Dendritic cell treated with granulocyte-macrophage colony-stimulating factor and Interleukin-4, amounts not matched to agents 40 ng/mL and 50 ng/mL, for 4 days (primary cell): ENCODE results near the gene PPM1J.

Source experiments
- H3K27ac Mint-ChIP-seq: one replicate; pipeline ENCODE4 v1.8.0; 2022; ENCODE audit warnings: mild to moderate bottlenecking, mixed read lengths
- H3K27me3 Mint-ChIP-seq: one replicate; pipeline ENCODE4 v1.8.0; 2022; ENCODE audit warnings: mild to moderate bottlenecking, mixed read lengths
- H3K36me3 Mint-ChIP-seq: one replicate; pipeline ENCODE4 v1.8.0; 2022; ENCODE audit warnings: low read depth, mixed read lengths
- H3K4me1 Mint-ChIP-seq: one replicate; pipeline ENCODE4 v1.8.0; 2022; ENCODE audit warnings: low read depth, mixed read lengths
- H3K4me3 Mint-ChIP-seq: one replicate; pipeline ENCODE4 v1.8.0; 2022; ENCODE audit warnings: mild to moderate bottlenecking, moderate library complexity, mixed read lengths
- H3K9me3 Mint-ChIP-seq: one replicate; pipeline ENCODE4 v1.8.0; 2022; ENCODE audit warnings: mixed read lengths
- intact Hi-C: fragments of 100-400 bp; cut with micrococcal nuclease; formaldehyde crosslinking; loops from one replicate; pipeline ENCODE4 v1.15.0; 2022

The PPM1J gene

GRCh38 chr1:112704934-112705627 is 10.1 kb downstream of the PPM1J start:
- H3K36me3 Mint-ChIP-seq = peaks cover 29% of the 10 kb centered on the region
- intact Hi-C loops = loop anchor here (2.0 to 10.0 kb wide), 4 partner anchors 30 to 240 kb away; partner anchors contain the start of genes CAPZA1, MOV10 and ST7L
- H3K4me1 Mint-ChIP-seq = peaks cover 71% of the 10 kb centered on the region
- H3K4me3 Mint-ChIP-seq = peak overlapping the region; percentile 60
- no peaks in the 10 kb centered on the region for H3K9me3 Mint-ChIP-seq
- H3K27ac Mint-ChIP-seq = peak overlapping the region; percentile 68
- H3K27me3 Mint-ChIP-seq = peaks cover 37% of the 10 kb centered on the region

GRCh38 chr1:112704391-112704933 is 10.7 kb downstream of the PPM1J start:
- Mint-ChIP-seq H3K27ac (peak overlapping the region; percentile 68), H3K4me1 (peaks cover 77% of the 10 kb centered on the region), H3K36me3 (peaks cover 35% of the 10 kb centered on the region), H3K4me3 (peak overlapping the region; percentile 60), H3K9me3 (no peaks in the 10 kb centered on the region), H3K27me3 (peaks cover 31% of the 10 kb centered on the region)
- intact Hi-C loops = loop anchor here (2.0 to 10.0 kb wide), 3 partner anchors 30 to 240 kb away; partner anchors contain the start of genes CAPZA1, MOV10 and ST7L

- no peaks in the 10 kb centered on the region for H3K9me3 Mint-ChIP-seq
- intact Hi-C loops = loop anchor here (2.0 to 10.0 kb wide), 3 partner anchors 29 to 239 kb away; partner anchors contain the start of genes CAPZA1, MOV10 and ST7L
- no peak overlapping the region for H3K27ac Mint-ChIP-seq
- H3K4me1 Mint-ChIP-seq = peaks cover 80% of the 10 kb centered on the region
- H3K4me3 Mint-ChIP-seq = no peak overlapping the region
- H3K27me3 Mint-ChIP-seq = peaks cover 24% of the 10 kb centered on the region
- H3K36me3 Mint-ChIP-seq = peaks cover 41% of the 10 kb centered on the region
Observed at GRCh38 chr1:112703706-112704105, 11.4 kb downstream of the PPM1J start.

GRCh38 chr1:112702420-112703261 is 12.5 kb downstream of the PPM1J start:
- Mint-ChIP-seq H3K4me3 (no peak overlapping the region), H3K4me1 (peaks cover 78% of the 10 kb centered on the region), H3K27me3 (peaks cover 16% of the 10 kb centered on the region), H3K36me3 (peaks cover 51% of the 10 kb centered on the region), H3K9me3 (no peaks in the 10 kb centered on the region), H3K27ac (peak overlapping the region; percentile 81)
- intact Hi-C loops = loop anchor here (5.0 to 10.0 kb wide), 2 partner anchors 85 to 238 kb away; partner anchors contain the start of genes CAPZA1 and ST7L

GRCh38 chr1:112702067-112702395 is 13.1 kb downstream of the PPM1J start:
- Mint-ChIP-seq H3K36me3 (peaks cover 52% of the 10 kb centered on the region), H3K27me3 (peaks cover 12% of the 10 kb centered on the region), H3K27ac (peak overlapping the region; percentile 81), H3K4me3 (peak overlapping the region; percentile 30), H3K9me3 (no peaks in the 10 kb centered on the region), H3K4me1 (peaks cover 74% of the 10 kb centered on the region)
- intact Hi-C loops = loop anchor here (5.0 to 10.0 kb wide), 2 partner anchors 85 to 237 kb away; partner anchors contain the start of genes CAPZA1 and ST7L

GRCh38 chr1:112701227-112702066 is 13.7 kb downstream of the PPM1J start:
- Mint-ChIP-seq H3K36me3 (peaks cover 58% of the 10 kb centered on the region), H3K9me3 (no peaks in the 10 kb centered on the region), H3K27me3 (peaks cover 11% of the 10 kb centered on the region), H3K4me3 (peak overlapping the region; percentile 51), H3K27ac (peak overlapping the region; percentile 81), H3K4me1 (peaks cover 72% of the 10 kb centered on the region)
- intact Hi-C loops = loop anchor here (5.0 to 10.0 kb wide), 2 partner anchors 84 to 237 kb away; partner anchors contain the start of genes CAPZA1 and ST7L

GRCh38 chr1:112700290-112701226 is 14.6 kb downstream of the PPM1J start:
- Mint-ChIP-seq H3K4me3 (peak overlapping the region; percentile 51), H3K27me3 (peaks cover 8% of the 10 kb centered on the region), H3K4me1 (peaks cover 63% of the 10 kb centered on the region), H3K9me3 (no peaks in the 10 kb centered on the region), H3K27ac (peak overlapping the region; percentile 81), H3K36me3 (peaks cover 61% of the 10 kb centered on the region)
- intact Hi-C loops = loop anchor here (5.0 to 10.0 kb wide), 2 partner anchors 83 to 236 kb away; partner anchors contain the start of genes CAPZA1 and ST7L

- Mint-ChIP-seq H3K9me3 (no peaks in the 10 kb centered on the region), H3K27me3 (peaks cover 2% of the 10 kb centered on the region), H3K4me1 (peaks cover 63% of the 10 kb centered on the region), H3K27ac (peak overlapping the region; percentile 81), H3K4me3 (no peak overlapping the region), H3K36me3 (peaks cover 61% of the 10 kb centered on the region)
- intact Hi-C loops = loop anchor here (5.0 to 10.0 kb wide), 2 partner anchors 82 to 235 kb away; partner anchors contain the start of genes CAPZA1 and ST7L
Observed at GRCh38 chr1:112699425-112700144, 15.5 kb downstream of the PPM1J start.

- Mint-ChIP-seq H3K27me3 (peaks cover 1% of the 10 kb centered on the region), H3K4me1 (peaks cover 60% of the 10 kb centered on the region), H3K27ac (peak overlapping the region; percentile 29), H3K4me3 (no peak overlapping the region), H3K36me3 (peaks cover 71% of the 10 kb centered on the region), H3K9me3 (no peaks in the 10 kb centered on the region)
- intact Hi-C loops = no loop called here
Observed at GRCh38 chr1:112698366-112699310, 16.5 kb downstream of the PPM1J start.

- no peak overlapping the region for H3K4me3 Mint-ChIP-seq
- no peak overlapping the region for H3K27ac Mint-ChIP-seq
- peaks cover 51% of the 10 kb centered on the region for H3K4me1 Mint-ChIP-seq
- H3K36me3 Mint-ChIP-seq = peaks cover 71% of the 10 kb centered on the region
- H3K9me3 Mint-ChIP-seq = no peaks in the 10 kb centered on the region
- intact Hi-C loops = no loop called here
- no peaks in the 10 kb centered on the region for H3K27me3 Mint-ChIP-seq
Observed at GRCh38 chr1:112697781-112698201, 17.3 kb downstream of the PPM1J start.
